Adrenal gland (tissue), 5 donors: ENCODE measurements around the gene ZNF436.

Experiments
- CTCF ChIP-seq, 6 experiments: fragments of 450-650 bp in 4 of 6; fragments of 200-600 bp in 2 of 6; sonication (generic) in 1 of 6; IDR thresholded peaks; 1 replicate in 5 of 6; 2 replicates in 1 of 6; pipeline versions ENCODE4 v1.5.1 to v1.8.0; 2016 to 2021; ENCODE audit warnings: antibody characterized with exemption in 6 of 6, mild to moderate bottlenecking in 2 of 6, moderate library complexity in 1 of 6
- POLR2A ChIP-seq, 2 donors: fragments of 450-650 bp; IDR thresholded peaks; one replicate each; pipeline ENCODE4 v1.6.1; 2017; ENCODE audit warnings: antibody characterized with exemption in 2 of 2, mild to moderate bottlenecking in 2 of 2, moderate library complexity in 1 of 2
- donor health status: DM: no; HTN: no; CAD: no.

DNA sequence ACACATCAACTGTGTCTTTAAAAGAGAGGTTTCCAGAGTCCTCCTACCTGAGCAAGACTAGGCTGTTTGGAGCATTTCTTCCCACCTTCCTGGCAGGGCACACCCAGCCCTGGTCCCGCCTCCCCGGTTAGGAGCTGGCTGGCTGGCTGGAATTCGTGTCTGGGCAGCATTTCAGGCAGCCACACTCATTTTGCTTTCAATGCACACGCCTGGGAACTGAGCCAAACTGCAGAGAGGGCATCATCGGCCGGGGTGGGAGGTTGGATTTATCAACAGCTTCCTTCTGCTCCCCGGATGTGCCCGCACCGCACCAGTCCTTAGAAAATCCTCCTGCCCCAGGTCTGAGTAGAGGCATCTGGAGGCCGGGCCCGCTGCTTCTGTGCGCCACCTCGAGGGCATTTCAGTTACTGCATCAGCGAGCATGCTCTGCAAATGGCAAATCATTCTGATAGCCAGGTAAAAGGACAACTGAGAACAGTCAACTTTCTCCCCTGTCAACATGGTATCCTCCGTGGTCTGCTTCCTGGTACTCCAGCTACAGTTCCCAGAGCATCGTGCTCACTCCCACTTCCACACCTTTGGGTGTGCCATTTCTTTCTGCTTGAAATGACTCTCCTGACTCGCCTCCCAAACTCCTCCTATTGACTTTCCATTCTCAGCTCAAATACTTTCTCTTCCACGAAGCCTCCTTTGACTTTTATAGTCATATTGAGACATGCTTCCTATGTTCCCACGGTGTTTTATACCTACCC, 34.3 kb upstream of the ZNF436 start:
- TF ChIP-seq CTCF (IDR thresholded peaks at IDR 0.05) (peak; percentile 91 to 96 (median 95)), POLR2A (IDR thresholded peaks at IDR 0.05) (peak in 1 of 2 donors; percentile 28)
